ENCODE results near the gene PLEKHA3. TPM values are rescaled to one million over a fixed set of nuclear protein-coding genes. Genes with fewer than 3 reads are reported as not detected.

The PLEKHA3 gene
- 5.1 and 8.5 TPM in 2 replicates for total RNA-seq

GRCh38 chr2:178480227-178481181 is at the start of gene PLEKHA3:
TSS of gene PLEKHA3 (plus strand) at chr2:178480457. CDS start at chr2:178480870, 413 bp downstream.

GRCh38 chr2:178450774-178451525 is 29.3 kb upstream of the PLEKHA3 start, which contains the start of the genes PJVK and PRKRA:
TSS of gene PJVK (plus strand) at chr2:178451378. CDS start at chr2:178453410, 2,032 bp downstream.
TSS of gene PRKRA (minus strand) at chr2:178451175. CDS start at chr2:178451030, 145 bp downstream.

DNA sequence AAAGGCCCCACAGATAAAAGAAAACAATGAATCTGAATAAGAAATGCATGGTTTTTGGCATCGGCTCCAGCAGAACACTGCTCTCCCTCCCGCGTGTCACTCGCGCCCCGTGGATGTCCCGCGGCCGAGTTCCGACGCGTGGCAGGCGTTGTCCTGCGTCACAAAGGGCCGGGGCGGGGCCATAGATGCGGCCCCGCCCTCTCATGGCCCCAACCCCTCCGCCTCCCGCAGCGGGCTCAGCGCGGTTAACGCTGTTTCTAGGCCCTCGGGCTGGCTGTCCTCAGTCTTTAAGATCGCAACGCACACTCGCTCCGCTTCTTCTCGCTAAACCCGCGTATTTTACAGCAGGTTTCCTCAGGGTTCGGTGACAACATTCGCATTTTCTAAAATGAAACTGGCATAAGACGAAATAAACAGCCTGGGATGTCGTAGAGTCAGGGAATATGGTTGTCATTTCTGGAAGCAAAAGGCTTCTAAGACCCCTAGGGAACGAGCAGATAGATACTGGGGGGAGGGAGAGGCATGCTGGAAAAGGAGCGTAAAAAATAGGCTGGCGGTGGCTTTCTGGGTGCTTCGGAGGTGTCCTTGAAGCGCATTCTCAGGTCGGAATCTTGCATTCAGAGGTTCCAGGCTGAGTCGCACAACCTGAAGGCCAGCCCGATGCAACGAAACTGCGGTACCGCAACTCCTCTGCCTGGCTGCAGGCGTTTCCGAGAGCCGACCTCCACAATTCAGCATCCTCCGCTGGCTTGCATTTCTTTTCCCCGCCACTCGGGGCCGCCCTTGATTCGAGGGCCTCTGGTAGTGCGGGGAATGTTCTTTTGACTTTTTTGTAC is 1.6 kb upstream of the PLEKHA3 start, which contains the start of gene FKBP7:
FKBP7 (minus strand) TSS at position 162 of the 836 bp plus-strand sequence; CDS start at position 61, 101 bp downstream.

Other genes starting within 250 kb of the PLEKHA3 start
- gene PRKRA, start 29.3 kb upstream of the PLEKHA3 start, total RNA-seq: 50.6 and 75.8 TPM in 2 replicates
- 1.1 and 5.1 TPM in 2 replicates for gene PJVK, start 29.1 kb upstream of the PLEKHA3 start, total RNA-seq
- 20.3 and 38.9 TPM in 2 replicates for gene FKBP7, start 1.9 kb upstream of the PLEKHA3 start, total RNA-seq

Measured in placental epithelial cell (primary cell).